ENCODE results near the gene MAGI2. TPM values are rescaled to one million over a fixed set of nuclear protein-coding genes. Genes with fewer than 3 reads are reported as not detected.

The MAGI2 gene
- total RNA-seq, 6 experiments from 2014 or later: 1.2 to 4.0 (median 2.4) TPM

DNA sequence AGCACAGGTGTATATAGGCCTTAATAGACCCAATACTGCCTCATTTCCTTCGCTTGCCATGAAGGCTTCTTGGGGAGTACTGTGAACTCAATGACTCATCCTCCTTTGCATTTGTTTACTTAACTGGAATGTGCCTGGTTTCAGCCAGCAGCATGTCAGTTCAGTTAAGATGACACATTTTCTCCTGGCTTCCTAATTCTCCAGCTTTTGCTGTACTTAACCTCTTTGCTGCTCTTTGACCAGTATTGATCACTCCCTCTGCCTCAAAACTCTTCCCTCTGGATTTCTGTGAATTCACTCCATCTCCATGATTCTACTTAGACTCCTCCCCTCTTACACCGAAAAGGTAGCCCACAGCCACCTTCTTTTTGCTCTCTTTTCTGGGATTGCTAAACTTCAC, 135.7 kb downstream of the MAGI2 start:
- DNase-seq (no peak), ATAC-seq (peak; percentile 56 to 98 (median 88))
- intact Hi-C loops (cut with DNase I): no loop called here
- WGBS (ENCODE audit: insufficient coverage, low coverage, low lambda C conversion rate, missing lambda C conversion rate): 24% methylated on average over 2 of the region's 2 CpGs
- peaks cover 0 to 10% (median 5%) of the 10 kb centered on the region in 4 donors for H3K4me1 ChIP-seq
- H3K9me3 ChIP-seq: no peaks in the 10 kb centered on the region
- H3K27me3 ChIP-seq: no peaks in the 10 kb centered on the region
- no peaks in the 10 kb centered on the region for H3K36me3 ChIP-seq
- peak overlapping the region in 1 of 3 donors; percentile 15 for H3K27ac ChIP-seq
- TF ChIP-seq, protein P1, sequence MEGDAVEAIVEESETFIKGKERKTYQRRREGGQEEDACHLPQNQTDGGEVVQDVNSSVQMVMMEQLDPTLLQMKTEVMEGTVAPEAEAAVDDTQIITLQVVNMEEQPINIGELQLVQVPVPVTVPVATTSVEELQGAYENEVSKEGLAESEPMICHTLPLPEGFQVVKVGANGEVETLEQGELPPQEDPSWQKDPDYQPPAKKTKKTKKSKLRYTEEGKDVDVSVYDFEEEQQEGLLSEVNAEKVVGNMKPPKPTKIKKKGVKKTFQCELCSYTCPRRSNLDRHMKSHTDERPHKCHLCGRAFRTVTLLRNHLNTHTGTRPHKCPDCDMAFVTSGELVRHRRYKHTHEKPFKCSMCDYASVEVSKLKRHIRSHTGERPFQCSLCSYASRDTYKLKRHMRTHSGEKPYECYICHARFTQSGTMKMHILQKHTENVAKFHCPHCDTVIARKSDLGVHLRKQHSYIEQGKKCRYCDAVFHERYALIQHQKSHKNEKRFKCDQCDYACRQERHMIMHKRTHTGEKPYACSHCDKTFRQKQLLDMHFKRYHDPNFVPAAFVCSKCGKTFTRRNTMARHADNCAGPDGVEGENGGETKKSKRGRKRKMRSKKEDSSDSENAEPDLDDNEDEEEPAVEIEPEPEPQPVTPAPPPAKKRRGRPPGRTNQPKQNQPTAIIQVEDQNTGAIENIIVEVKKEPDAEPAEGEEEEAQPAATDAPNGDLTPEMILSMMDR (IDR thresholded peaks at IDR 0.05): no peak
- no peak for TF ChIP-seq POLR2A (IDR thresholded peaks at IDR 0.05)
- no peak overlapping the region for H3K4me3 ChIP-seq

DNA sequence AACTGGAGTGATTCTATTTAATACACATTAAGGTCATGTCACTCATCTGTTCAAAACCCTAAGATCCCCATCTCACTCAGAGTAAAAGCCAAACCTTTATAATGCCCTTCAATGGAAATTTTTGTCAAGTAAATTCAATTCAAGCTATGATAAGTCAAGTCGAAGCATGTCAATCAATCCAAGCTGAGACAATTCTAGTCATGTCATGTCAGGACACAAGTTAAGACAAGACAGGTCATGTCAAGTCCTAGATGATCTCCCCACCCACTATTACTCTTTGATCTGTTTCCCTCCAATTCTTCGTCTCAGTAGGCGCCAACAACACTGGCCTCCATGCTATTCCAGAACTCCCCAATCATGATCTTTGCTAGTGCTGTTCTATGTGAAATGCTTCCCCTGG, 141.4 kb downstream of the MAGI2 start:
- intact Hi-C loops (cut with DNase I): no loop called here
- no peaks in the 10 kb centered on the region for H3K36me3 ChIP-seq
- H3K27me3 ChIP-seq: no peaks in the 10 kb centered on the region
- DNase-seq: no peak
- TF ChIP-seq, protein P1 (IDR thresholded peaks at IDR 0.05): no peak
- no peak for TF ChIP-seq POLR2A (IDR thresholded peaks at IDR 0.05)
- no peak overlapping the region for H3K4me3 ChIP-seq
- no peak for ATAC-seq
- H3K4me1 ChIP-seq: peaks cover 0 to 14% (median 6%) of the 10 kb centered on the region in 4 donors
- H3K9me3 ChIP-seq: no peaks in the 10 kb centered on the region
- 97% methylated on average over 3 of the region's 3 CpGs for WGBS (ENCODE audit: insufficient coverage, low coverage, low lambda C conversion rate, missing lambda C conversion rate)
- no peak overlapping the region for H3K27ac ChIP-seq

DNA sequence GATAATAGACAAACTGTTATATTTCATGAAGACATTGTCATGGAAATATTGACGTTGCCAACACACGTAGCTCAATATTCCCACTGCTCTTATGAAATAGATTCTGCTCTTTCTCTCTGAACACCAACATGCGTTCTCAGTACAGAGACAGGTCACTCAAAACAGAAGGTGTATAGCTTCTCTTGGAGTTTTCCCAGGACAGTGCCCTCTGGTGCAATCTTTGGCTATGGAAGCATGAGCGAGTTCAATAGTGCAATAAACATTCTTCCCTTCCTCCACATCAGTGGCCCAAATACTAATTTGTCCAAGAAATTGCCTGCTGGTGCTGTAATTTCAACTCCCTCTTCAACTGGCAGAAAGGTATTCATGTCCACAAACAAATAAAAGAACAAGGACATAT, 145.3 kb downstream of the MAGI2 start:
- Histone ChIP-seq H3K27me3 (no peaks in the 10 kb centered on the region), H3K36me3 (no peaks in the 10 kb centered on the region), H3K4me3 (no peak overlapping the region), H3K4me1 (peaks cover 0 to 12% (median 7%) of the 10 kb centered on the region in 4 donors), H3K9me3 (no peaks in the 10 kb centered on the region), H3K27ac (peak overlapping the region in 1 of 3 donors; percentile 72)
- TF ChIP-seq, protein P1 (IDR thresholded peaks at IDR 0.05): peak; percentile 5 to 38 (median 20)
- TF ChIP-seq POLR2A (IDR thresholded peaks at IDR 0.05): no peak
- WGBS (ENCODE audit: insufficient coverage, low coverage, low lambda C conversion rate, missing lambda C conversion rate): 26% methylated on average over 4 of the region's 4 CpGs
- ATAC-seq: peak; percentile 97 to 100 (median 99)
- DNase-seq: peak; percentile 49 to 87 (median 60)
- intact Hi-C loops (cut with DNase I): no loop called here

DNA sequence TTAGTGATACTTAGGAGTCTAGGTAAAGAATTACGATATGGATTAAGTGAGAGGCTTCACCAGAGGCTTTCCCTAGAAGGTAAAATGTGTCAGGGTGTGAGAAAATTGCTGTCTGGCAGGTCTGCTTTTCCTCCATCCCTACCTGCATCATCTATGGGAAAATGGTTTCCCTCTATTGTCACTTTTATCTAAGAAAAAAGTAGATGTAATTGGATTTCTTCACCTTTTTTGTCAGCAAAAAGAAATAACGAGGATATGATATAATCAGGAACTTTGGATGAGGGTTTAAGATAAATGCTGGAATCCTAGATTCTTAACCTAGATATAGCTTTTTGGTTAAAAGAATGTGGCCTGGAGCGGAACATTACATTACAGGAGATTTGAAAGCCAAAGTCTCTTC, 146.1 kb downstream of the MAGI2 start:
- H3K36me3 ChIP-seq: no peaks in the 10 kb centered on the region
- peaks cover 0 to 12% (median 7%) of the 10 kb centered on the region in 4 donors for H3K4me1 ChIP-seq
- no peak for TF ChIP-seq POLR2A (IDR thresholded peaks at IDR 0.05)
- TF ChIP-seq, protein P1 (IDR thresholded peaks at IDR 0.05): no peak
- intact Hi-C loops (cut with DNase I): no loop called here
- DNase-seq: no peak
- no peak overlapping the region for H3K4me3 ChIP-seq
- H3K27ac ChIP-seq: peak overlapping the region in 1 of 3 donors; percentile 72
- WGBS (ENCODE audit: insufficient coverage, low coverage, low lambda C conversion rate, missing lambda C conversion rate): 65% methylated on average over 3 of the region's 3 CpGs
- peak in 1 of 4 donors; percentile 6 for ATAC-seq
- H3K9me3 ChIP-seq: no peaks in the 10 kb centered on the region
- H3K27me3 ChIP-seq: no peaks in the 10 kb centered on the region

DNA sequence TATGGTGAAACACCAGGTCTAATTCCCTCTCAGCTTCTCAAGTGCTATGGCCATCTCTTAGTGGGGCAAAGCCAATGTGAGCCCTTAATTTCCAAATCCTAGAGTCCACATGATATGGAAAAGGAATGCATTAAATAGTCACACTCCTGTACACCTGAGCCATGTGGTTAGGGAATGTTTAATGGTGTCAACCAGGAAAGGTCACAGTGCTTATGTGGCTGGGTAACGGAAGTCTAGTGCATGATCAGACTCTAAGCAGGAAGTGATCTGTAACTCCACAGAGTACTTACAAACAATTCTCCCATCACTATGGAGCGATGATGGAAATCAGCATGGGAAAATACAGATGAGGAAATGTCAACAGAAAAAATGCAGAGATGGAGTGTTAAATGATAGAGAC, 148.8 kb downstream of the MAGI2 start:
- no peak overlapping the region for H3K4me3 ChIP-seq
- no peaks in the 10 kb centered on the region for H3K27me3 ChIP-seq
- H3K9me3 ChIP-seq: no peaks in the 10 kb centered on the region
- DNase-seq (no peak), ATAC-seq (no peak)
- peaks cover 0 to 12% (median 7%) of the 10 kb centered on the region in 4 donors for H3K4me1 ChIP-seq
- 79% methylated on average over 2 of the region's 2 CpGs for WGBS (ENCODE audit: insufficient coverage, low coverage, low lambda C conversion rate, missing lambda C conversion rate)
- no peaks in the 10 kb centered on the region for H3K36me3 ChIP-seq
- intact Hi-C loops (cut with DNase I): no loop called here
- no peak overlapping the region for H3K27ac ChIP-seq
- TF ChIP-seq, protein P1 (IDR thresholded peaks at IDR 0.05): no peak
- TF ChIP-seq POLR2A (IDR thresholded peaks at IDR 0.05): no peak
